ENCODE results near the gene SKIC2.

GRCh38 chr6:31966506-31966905, 7.5 kb downstream of the SKIC2 start:
- TF ChIP-seq, protein P1, sequence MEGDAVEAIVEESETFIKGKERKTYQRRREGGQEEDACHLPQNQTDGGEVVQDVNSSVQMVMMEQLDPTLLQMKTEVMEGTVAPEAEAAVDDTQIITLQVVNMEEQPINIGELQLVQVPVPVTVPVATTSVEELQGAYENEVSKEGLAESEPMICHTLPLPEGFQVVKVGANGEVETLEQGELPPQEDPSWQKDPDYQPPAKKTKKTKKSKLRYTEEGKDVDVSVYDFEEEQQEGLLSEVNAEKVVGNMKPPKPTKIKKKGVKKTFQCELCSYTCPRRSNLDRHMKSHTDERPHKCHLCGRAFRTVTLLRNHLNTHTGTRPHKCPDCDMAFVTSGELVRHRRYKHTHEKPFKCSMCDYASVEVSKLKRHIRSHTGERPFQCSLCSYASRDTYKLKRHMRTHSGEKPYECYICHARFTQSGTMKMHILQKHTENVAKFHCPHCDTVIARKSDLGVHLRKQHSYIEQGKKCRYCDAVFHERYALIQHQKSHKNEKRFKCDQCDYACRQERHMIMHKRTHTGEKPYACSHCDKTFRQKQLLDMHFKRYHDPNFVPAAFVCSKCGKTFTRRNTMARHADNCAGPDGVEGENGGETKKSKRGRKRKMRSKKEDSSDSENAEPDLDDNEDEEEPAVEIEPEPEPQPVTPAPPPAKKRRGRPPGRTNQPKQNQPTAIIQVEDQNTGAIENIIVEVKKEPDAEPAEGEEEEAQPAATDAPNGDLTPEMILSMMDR (IDR thresholded peaks at IDR 0.05 in 2 of 3, conservative IDR thresholded peaks at IDR 0.05 in 1 of 3; ENCODE audit: control insufficient read depth in 2 of 3, extremely low read depth in 1 of 3, insufficient read depth in 1 of 3, low read depth in 3 of 3, low read length in 3 of 3): no peak
- TF ChIP-seq, protein P2, sequence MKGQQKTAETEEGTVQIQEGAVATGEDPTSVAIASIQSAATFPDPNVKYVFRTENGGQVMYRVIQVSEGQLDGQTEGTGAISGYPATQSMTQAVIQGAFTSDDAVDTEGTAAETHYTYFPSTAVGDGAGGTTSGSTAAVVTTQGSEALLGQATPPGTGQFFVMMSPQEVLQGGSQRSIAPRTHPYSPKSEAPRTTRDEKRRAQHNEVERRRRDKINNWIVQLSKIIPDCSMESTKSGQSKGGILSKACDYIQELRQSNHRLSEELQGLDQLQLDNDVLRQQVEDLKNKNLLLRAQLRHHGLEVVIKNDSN (IDR thresholded peaks at IDR 0.05; ENCODE audit: borderline replicate concordance, extremely low read length, insufficient read depth, low read depth, low read length): no peak
- TF ChIP-seq POLR2AphosphoS5 (IDR thresholded peaks at IDR 0.05; ENCODE audit: low read length) (no peak), EZH2 (IDR thresholded peaks at IDR 0.05; ENCODE audit: borderline replicate concordance, control insufficient read depth, low read depth, low read length) (no peak), KDM1A (IDR thresholded peaks at IDR 0.05; ENCODE audit: borderline replicate concordance) (no peak), NKRF (conservative IDR thresholded peaks at IDR 0.05) (no peak), ZNF274 (IDR thresholded peaks at IDR 0.05; ENCODE audit: insufficient read depth, insufficient read length) (no peak), KAT2A (conservative IDR thresholded peaks at IDR 0.05; ENCODE audit: control insufficient read depth, low read depth, low read length) (no peak), MXI1 (IDR thresholded peaks at IDR 0.05; ENCODE audit: low read depth, low read length) (no peak), MEF2A (IDR thresholded peaks at IDR 0.05; ENCODE audit: insufficient read depth, low read depth, low read length) (no peak), BHLHE40 (IDR thresholded peaks at IDR 0.05; ENCODE audit: borderline replicate concordance in 1 of 2, low read depth in 2 of 2, low read length in 1 of 2) (no peak), MYC (IDR thresholded peaks at IDR 0.05; ENCODE audit: insufficient read depth, insufficient read length, insufficient replicate concordance, low read length, severe bottlenecking) (no peak), SIX5 (IDR thresholded peaks at IDR 0.05; ENCODE audit: low read depth, low read length, severe bottlenecking) (no peak), NFYA (IDR thresholded peaks at IDR 0.05; ENCODE audit: borderline replicate concordance, low read depth, low read length) (no peak)

Measured in GM12878 (cell line).